HUES48 (cell line): Measurements from ENCODE around the gene ADIRF.

Experiments used
- H3K27ac ChIP-seq: one replicate; pipeline ENCODE4 v1.7.0; 2013; ENCODE audit warnings: low read depth, low read length, inconsistent platforms
- H3K27me3 ChIP-seq: 2 replicates; pipeline ENCODE4 v1.6.1; 2013; ENCODE audit warnings: mild to moderate bottlenecking, low read length; ENCODE audit not compliant: control insufficient read depth, insufficient read depth
- H3K36me3 ChIP-seq: 2 replicates; pipeline ENCODE4 v1.6.1; 2013; ENCODE audit warnings: low read length; ENCODE audit not compliant: control insufficient read depth, insufficient read depth
- H3K4me1 ChIP-seq: 2 replicates; pipeline ENCODE4 v1.6.1; 2013; ENCODE audit warnings: mild to moderate bottlenecking, low read length; ENCODE audit not compliant: control insufficient read depth, insufficient read depth
- H3K4me3 ChIP-seq: 2 replicates; pipeline ENCODE4 v1.5.1; 2013; ENCODE audit warnings: mild to moderate bottlenecking, low read depth, low read length
- H3K9ac ChIP-seq: 2 replicates; pipeline ENCODE4 v1.6.1; 2013; ENCODE audit warnings: mild to moderate bottlenecking, low read depth, low read length, moderate library complexity
- H3K9me3 ChIP-seq: 2 replicates; pipeline ENCODE4 v1.6.1; 2013; ENCODE audit warnings: low read length; ENCODE audit not compliant: control insufficient read depth, insufficient read depth

The ADIRF gene

DNA sequence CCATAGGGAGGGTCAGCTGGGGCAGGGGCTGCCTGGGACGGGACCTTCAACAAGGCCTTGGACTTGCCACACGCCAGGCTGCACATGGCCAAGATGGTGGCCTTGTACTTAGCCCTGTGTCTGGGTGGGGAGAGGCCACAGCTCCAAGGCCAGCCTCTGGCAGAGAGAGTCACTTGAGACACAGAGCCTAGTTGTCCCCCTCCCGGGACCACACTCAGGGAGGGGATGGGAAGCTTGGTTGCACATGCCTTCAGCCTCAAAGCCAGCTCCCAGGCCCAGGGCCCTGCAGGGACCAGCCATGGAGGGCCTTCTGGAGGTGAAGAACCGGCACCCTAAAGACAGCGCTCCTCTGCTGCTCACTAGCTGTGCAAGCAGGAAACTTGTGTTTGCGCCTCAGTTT lies 27.6 kb upstream of the ADIRF start:
- Histone ChIP-seq H3K27ac (no peak overlapping the region), H3K4me1 (peaks cover under 1% of the 10 kb centered on the region; the same call in 1 of the 2 replicates), H3K9ac (no peak overlapping the region), H3K27me3 (no peaks in the 10 kb centered on the region), H3K9me3 (no peaks in the 10 kb centered on the region), H3K4me3 (no peak overlapping the region), H3K36me3 (no peaks in the 10 kb centered on the region)

DNA sequence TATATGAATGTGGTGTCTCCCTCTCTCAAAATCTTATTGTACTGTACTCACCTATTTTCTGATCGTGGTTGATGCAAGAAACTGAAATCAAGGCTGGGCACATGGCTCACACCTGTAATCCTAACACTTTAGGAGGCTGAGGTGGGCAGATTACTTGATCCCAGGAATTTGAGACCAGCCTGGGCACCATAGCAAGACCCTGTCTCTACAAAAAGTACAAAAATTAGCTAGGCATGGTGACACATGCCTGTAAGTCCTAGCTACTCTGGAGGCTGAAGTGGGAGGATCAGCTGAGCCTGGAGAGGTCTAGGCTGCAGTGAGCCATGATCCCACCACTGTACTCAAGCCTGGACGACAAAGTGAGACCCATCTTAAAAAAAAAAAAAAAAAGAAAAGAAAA lies 26.9 kb upstream of the ADIRF start:
- Histone ChIP-seq H3K4me3 (no peak overlapping the region), H3K27me3 (no peaks in the 10 kb centered on the region), H3K9ac (no peak overlapping the region), H3K9me3 (no peaks in the 10 kb centered on the region), H3K27ac (no peak overlapping the region), H3K36me3 (no peaks in the 10 kb centered on the region), H3K4me1 (peaks cover 4% of the 10 kb centered on the region; the same call in 1 of the 2 replicates)

DNA sequence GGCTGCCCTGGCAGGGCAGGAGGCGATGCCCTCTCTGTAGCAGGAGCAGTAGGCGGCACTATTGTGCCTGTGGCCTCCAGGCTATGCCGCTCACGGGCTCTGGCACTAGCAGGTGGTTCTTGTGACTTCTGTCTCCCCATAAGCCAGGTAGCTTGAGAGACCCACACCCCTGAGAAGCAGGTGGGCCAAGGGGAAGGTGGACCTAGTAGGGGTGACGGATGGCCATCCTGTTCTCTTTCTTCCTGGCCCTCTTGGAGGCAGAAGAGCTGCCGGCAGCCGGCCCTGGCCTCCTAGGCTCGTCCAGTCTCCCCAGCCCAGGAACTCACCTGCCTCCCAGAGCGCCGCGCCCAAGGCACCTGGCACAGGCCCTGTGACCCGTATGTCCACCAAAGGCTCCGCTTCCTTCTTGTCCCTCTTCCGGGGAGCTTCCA lies 26.3 kb upstream of the ADIRF start:
- Histone ChIP-seq H3K4me3 (no peak overlapping the region), H3K27me3 (no peaks in the 10 kb centered on the region), H3K4me1 (peaks cover 4% of the 10 kb centered on the region; the same call in 1 of the 2 replicates), H3K9ac (no peak overlapping the region), H3K36me3 (no peaks in the 10 kb centered on the region), H3K9me3 (no peaks in the 10 kb centered on the region), H3K27ac (no peak overlapping the region)

DNA sequence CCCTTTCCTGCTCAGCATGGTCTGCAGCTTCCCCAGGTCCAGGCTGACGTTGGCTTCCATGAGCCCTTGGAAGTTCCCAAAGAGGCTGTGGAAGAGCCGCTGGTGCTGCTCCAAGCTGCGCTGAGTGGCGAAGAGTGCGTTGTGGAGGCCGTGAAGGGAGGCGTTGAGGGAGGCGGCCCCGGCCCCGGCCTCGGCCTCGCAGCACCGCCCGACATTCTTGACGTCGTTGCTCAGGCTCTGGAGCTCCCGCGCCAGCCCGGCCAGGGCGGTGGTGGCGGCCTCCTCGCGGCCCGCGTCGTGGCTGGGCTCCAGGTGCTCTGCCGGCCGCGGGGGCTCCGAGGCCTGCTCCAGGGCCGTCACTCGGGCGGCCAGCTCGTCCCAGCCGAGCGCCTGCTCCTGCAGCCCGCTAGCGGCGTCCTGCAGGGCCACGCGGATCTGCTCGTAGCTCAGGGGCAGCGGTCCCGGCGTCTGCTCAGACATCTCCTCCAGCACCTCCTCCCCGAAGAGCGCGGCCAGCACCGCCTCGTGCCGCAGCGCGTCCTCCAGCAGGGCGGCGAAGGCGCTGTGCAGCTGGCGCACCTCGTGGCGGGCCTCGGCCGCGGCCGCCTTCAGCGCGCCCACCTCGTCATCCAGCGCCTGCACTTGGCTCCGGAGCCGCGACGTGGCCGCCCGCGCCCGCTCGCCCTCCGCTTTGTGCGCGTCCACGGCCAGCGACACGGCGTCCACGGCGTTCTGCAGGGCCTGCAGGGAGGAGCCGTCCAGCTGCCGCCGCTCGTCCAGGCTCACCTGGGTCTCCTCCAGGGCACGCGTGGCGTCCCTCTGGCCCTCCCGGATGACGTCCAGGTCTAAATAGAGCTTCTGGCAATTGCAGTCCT lies 25.6 kb upstream of the ADIRF start:
- H3K4me1 ChIP-seq = peaks cover 4% of the 10 kb centered on the region; the same call in 1 of the 2 replicates
- H3K27ac ChIP-seq = no peak overlapping the region
- no peak overlapping the region for H3K4me3 ChIP-seq

DNA sequence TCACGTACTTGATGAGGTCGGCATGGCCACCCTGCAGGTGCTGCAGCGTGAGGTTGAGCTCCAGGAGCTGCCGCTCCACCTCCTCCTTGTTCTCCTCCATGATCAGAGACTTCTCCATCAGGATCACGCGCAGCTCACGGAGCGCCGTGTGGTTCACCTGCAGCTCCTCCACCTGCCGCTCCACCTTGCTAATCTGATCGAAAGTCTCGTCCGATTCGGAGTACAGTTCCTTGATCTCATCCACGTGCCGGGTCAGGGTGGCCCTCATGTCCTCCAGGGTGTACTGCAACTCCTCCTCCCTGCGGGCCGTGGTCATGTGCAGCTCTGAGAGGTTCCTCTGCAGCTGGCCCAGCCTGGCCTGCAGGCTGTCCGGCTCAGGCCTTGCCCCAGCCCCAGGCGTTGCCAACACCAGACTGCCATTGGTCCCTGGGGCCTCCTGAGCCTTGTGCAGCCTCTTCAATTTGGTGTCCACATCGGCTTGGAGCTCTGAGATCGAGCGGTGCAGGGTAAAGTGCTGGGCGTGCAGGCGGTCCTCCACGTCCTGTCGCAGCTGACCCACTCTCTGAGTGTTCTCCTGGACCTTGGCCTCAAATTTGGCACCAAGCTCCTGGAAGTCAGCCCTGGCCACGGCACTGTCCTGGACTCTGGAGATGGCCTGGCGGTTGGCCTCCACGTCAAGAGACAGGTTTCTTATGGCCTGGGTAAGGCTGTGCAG lies 24.8 kb upstream of the ADIRF start:
- no peak overlapping the region for H3K9ac ChIP-seq

More for the DNA sequence above, 25.6 kb upstream of the ADIRF start:
- H3K27me3 ChIP-seq = no peaks in the 10 kb centered on the region
- H3K9ac ChIP-seq = no peak overlapping the region
- H3K9me3 ChIP-seq = no peaks in the 10 kb centered on the region
- H3K36me3 ChIP-seq = no peaks in the 10 kb centered on the region

DNA sequence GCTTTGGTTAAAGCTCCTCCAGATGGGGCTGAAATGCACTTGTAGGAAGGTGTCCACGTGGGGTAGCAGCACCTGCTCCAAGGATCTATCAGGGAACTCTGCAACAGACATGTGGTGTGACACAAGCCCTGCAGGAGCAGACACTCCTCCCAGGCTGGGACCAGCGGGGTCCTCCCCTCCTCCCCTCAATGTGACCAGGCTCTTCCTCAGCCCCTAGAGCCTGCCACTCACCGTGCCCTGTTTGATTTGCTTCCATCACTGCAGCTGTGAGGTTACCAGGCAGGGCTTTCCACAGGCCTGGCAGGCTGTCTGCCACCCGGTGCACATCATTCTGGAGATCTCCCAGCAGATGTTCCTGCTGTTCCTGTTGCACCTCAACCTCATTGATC lies 24.3 kb upstream of the ADIRF start:
- H3K27ac ChIP-seq = no peak overlapping the region
- no peak overlapping the region for H3K9ac ChIP-seq
- H3K4me3 ChIP-seq = no peak overlapping the region
- no peaks in the 10 kb centered on the region for H3K27me3 ChIP-seq
- no peaks in the 10 kb centered on the region for H3K36me3 ChIP-seq
- peaks cover 4% of the 10 kb centered on the region; the same call in 1 of the 2 replicates for H3K4me1 ChIP-seq
- H3K9me3 ChIP-seq = no peaks in the 10 kb centered on the region

More for the DNA sequence above, 24.8 kb upstream of the ADIRF start:
- no peak overlapping the region for H3K4me3 ChIP-seq
- no peak overlapping the region for H3K27ac ChIP-seq
- no peaks in the 10 kb centered on the region for H3K27me3 ChIP-seq
- H3K36me3 ChIP-seq = no peaks in the 10 kb centered on the region
- no peaks in the 10 kb centered on the region for H3K9me3 ChIP-seq
- H3K4me1 ChIP-seq = peaks cover 4% of the 10 kb centered on the region; the same call in 1 of the 2 replicates

DNA sequence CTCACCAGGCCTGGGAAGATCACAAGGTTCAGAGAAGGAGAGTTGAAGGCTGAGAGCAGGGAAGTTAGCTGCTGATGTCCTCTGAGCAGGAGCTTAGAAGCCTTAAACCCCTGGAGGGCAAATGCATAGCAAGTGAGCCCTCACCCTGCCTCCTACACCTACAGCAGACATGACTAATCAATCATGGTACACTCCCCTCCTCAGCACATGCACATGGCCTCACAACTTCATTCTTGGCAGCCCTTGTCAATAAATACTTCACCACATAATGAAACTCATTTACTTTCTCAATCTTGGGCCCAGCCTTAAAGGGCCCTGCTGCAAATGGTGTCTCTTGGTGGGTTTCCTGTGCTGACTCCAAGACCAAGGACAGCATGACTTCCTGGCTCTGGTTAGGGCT lies 23.8 kb upstream of the ADIRF start:
- Histone ChIP-seq H3K9me3 (no peaks in the 10 kb centered on the region), H3K27me3 (no peaks in the 10 kb centered on the region), H3K9ac (no peak overlapping the region), H3K4me1 (peaks cover 4% of the 10 kb centered on the region; the same call in 1 of the 2 replicates), H3K36me3 (no peaks in the 10 kb centered on the region), H3K27ac (no peak overlapping the region), H3K4me3 (no peak overlapping the region)

DNA sequence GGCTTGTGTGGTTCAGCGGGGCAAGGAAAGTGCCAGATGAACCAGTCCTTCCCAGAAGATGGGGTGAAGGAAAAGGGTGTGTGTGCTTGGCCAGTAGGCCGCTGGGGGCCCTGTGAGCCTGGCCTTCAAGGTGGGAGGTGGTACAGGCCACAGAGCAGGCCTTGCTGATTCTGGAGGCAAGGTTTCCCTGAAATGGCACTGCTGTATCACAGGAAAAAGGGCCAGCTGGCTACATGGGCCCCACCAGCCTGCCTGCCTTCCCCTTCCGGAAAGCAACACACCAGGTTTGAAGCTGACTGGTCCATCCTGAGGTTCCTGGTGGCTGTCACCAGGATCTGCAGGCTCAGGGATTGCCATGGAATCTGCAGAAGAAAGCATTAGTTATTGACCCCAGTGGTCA lies 23.4 kb upstream of the ADIRF start:
- Histone ChIP-seq H3K36me3 (no peaks in the 10 kb centered on the region), H3K27ac (no peak overlapping the region), H3K27me3 (no peaks in the 10 kb centered on the region), H3K9ac (no peak overlapping the region), H3K9me3 (no peaks in the 10 kb centered on the region), H3K4me1 (peaks cover 4% of the 10 kb centered on the region; the same call in 1 of the 2 replicates), H3K4me3 (no peak overlapping the region)

DNA sequence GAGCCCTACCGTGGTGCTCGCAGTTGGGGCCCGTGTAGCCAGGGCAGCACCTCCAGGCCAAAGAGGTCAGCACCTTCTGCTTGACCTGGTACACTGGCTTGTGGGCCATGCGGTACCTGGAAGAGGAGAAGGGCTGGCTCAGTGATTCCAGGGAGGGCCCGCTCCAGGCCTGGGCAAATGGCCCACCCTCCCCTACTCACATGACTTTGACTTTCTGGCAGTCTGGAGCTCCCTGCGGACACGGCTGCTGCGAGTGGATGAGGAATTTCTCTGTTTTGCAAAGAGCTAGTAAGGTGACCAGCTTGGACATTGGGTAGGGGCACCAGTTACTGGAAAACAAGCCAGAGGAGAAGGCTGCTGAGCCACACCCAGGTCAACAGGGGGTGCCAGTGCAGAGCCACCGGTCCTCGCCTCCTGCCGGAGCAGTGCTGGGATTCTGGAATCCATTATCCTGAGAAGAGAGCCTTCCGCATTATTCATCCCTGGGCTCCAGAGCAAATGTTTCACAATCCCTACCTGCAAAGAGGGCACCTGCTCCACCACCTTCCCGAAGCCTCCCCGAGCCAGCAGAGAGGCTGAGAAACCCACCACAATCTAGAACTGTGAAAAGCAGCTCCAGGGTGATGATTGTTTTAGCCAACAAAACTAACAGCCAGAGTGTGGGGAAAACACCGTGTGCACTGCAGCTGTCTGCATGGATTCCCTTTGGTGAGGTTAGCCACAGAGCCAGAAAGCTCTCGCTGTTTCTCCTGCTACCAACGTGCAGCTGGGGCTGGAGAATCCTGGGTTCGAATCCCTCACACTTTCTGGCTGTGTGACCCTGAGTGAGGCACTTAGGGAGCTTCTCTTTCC lies 22.7 kb upstream of the ADIRF start:
- Histone ChIP-seq H3K4me1 (peaks cover 6% of the 10 kb centered on the region), H3K36me3 (no peaks in the 10 kb centered on the region), H3K9me3 (no peaks in the 10 kb centered on the region), H3K27me3 (no peaks in the 10 kb centered on the region), H3K9ac (no peak overlapping the region), H3K4me3 (no peak overlapping the region), H3K27ac (no peak overlapping the region)

DNA sequence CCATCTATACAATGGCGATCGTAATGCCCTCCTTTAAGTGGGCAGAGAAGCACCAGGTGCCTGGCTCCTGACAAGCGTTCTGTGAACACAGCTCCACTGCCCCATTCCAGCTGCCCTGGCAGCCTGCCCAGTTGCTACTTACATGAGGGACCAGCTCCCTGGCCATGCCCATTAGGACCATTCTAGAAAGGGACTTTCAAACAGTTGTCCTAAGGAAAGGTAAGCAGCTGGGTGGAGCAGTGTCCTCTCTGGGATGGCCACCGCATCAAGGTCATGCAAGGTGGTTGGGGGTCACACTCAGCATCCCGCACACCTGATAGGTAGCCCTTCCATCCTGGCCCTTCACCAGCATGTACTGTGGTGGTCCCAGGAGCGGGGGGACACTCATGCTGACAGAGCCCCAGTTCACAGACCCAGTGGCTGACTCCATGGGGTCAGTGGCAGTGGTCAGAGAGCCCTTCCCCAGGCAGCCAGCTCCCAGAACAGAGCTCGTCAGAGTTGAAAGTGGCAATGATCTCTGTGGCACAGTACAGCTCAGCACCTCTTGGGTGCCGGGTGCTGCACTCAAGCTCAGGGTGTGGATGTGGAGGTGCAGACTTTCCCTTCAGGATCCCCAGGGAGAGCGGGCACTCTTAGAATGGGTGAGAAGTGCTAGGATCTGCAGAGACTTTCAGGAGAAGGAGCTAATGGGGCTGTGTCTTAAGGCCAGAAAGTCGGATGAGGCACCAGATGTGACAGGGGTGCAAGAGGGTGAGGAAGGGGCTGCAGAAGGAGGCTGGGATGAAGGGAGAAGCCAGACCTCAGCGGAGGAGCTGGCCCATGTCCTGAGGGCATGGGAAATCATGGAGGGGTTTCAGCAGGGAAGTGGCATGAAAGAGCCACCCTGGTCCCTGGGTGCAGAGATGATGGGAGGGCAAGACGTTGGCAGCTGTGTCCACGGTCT lies 21.8 kb upstream of the ADIRF start:
- no peaks in the 10 kb centered on the region for H3K36me3 ChIP-seq
- no peak overlapping the region for H3K27ac ChIP-seq
- H3K4me1 ChIP-seq = peaks cover 6% of the 10 kb centered on the region
- H3K27me3 ChIP-seq = no peaks in the 10 kb centered on the region
- H3K9ac ChIP-seq = no peak overlapping the region
- no peaks in the 10 kb centered on the region for H3K9me3 ChIP-seq
- H3K4me3 ChIP-seq = no peak overlapping the region
